Hindlimb muscle (tissue), 1 donor: ENCODE data around the gene UBAC2. TPM values are rescaled to one million over a fixed set of nuclear protein-coding genes. Genes with fewer than 3 reads are reported as not detected.

Experiments
- DNase-seq: peaks from one replicate; pipeline ENCODE4 v3.0.0-alpha.2; 2013
- polyA plus RNA-seq: library from polyadenylated mRNA; unstranded; fragments of 120-200 nt; gene quantifications from one replicate; pipeline ENCODE4 v1.2.1, GENCODE V29; 2013; ENCODE audit not compliant: insufficient read length

The UBAC2 gene
- polyA plus RNA-seq, 1 donor = 89.7 TPM

- no peak for DNase-seq
Observed at GRCh38 chr13:99341969-99342722, 141.5 kb downstream of the UBAC2 start.

- DNase-seq = no peak
Observed at GRCh38 chr13:99342723-99343315, 142.2 kb downstream of the UBAC2 start.

DNA sequence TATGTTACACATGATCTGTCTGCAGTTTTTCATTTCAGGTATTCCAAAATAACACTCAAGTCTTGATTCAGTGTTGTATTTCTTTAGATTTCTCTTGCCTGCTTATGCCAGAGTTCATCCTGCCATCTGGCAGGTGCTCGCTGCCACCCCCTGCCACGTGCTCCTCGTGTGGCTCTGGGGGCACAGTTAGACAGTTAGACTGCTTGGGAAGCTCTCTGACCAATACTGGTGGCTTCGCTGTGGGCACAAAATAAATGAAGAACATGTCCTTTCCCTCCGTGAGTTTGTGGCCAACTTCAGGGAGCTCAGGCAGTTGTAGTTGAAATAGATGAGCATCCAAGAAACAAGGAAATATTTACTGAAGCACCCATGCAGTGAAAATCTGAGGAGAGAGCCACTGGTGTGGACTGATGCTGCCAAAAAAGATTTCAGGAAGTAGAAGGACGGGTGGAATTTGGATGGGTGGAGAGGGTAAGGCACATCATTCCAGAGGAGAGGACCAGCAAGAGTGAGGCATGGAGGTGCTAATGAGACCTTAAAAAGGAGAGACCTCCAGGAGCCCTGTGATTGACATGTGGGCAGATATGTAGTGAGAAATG, 144.1 kb downstream of the UBAC2 start:
- no peak for DNase-seq

GRCh38 chr13:99345345-99345744, 144.7 kb downstream of the UBAC2 start:
- no peak for DNase-seq

GRCh38 chr13:99346335-99347042, 145.8 kb downstream of the UBAC2 start:
- DNase-seq = no peak

GRCh38 chr13:99347335-99347878, 146.8 kb downstream of the UBAC2 start:
- DNase-seq = no peak

- DNase-seq = no peak
Observed at GRCh38 chr13:99347911-99348451, 147.3 kb downstream of the UBAC2 start.

DNA sequence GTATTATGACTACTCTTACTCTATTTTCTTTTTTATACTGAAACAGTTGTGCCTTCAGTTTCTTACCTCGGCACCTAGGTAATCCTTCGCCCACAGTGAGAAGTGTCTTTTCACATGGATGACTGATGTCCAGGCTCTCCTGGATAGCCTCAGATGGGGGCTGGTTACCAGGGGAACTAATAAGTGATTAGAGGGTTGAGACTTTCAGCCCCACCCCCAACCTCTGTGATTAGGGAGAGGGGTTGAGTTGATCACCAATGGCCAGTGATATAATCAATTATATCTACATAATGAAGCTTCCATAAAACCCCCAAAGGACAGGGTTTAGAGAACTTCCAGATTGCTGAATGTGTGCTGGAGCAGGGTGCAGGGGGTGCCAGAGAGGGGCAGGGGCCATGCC, 149.5 kb downstream of the UBAC2 start:
- no peak for DNase-seq

- DNase-seq = no peak
Observed at GRCh38 chr13:99351772-99352171, 151.1 kb downstream of the UBAC2 start.

- DNase-seq = no peak
Observed at GRCh38 chr13:99352351-99353245, 151.9 kb downstream of the UBAC2 start.

GRCh38 chr13:99353246-99353600, 152.6 kb downstream of the UBAC2 start:
- no peak for DNase-seq

- DNase-seq = no peak
Observed at GRCh38 chr13:99353836-99354235, 153.2 kb downstream of the UBAC2 start.

- DNase-seq = no peak
Observed at GRCh38 chr13:99354371-99354951, 153.8 kb downstream of the UBAC2 start.

GRCh38 chr13:99355267-99356011, 154.8 kb downstream of the UBAC2 start:
- DNase-seq = no peak

DNA sequence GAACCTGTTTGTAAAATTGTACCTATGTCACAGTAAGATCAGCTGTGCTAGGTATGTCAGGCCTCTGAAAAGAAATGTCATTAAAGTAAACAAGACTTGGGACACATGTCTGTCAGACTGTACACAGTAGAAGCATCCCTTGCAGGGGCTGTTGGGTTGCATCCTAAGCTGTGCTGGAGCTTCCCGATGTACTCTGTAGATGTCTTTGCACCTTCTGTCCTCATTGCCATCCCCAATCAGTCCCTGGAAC, 155.3 kb downstream of the UBAC2 start:
- no peak for DNase-seq

DNA sequence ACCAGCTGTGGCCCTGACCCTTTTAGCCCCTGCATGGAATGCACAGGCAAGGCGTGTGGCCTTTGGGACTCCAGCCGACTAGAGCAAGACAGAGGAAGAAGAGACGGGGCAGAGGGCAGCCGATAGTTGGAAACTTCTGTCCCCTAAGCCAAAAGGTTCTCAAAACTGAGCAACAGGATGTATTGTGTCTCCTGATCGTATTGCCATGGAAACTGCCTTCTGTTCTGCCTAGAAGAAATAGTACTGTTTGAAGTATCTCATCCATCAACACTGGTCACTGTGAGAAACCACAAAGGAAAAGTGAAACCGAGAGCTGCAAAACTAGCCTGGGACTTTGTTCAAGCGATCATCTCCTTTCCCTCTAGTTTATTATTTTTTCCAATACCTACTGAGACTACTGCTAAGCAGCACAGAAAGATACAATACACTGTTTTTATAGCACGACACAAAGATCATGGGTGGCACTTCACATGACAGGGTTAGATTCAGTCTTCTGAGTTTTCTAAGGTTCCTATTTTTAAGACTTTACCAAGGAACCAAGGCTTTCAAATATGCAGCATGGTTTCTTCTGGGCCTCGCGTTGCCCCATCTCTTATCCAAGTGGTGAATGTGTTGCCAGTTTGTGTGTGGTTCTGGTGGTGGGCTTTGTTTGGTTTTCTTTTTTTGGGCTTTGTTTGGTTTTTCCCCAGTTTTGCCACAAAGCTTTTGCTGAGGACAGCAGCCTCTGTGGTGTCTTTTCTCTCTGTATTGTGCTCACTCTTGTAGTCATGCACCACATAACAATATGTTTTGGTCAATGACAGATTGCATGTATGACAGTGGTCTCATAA, 155.8 kb downstream of the UBAC2 start:
- DNase-seq = peak; percentile 46

- DNase-seq = no peak
Observed at GRCh38 chr13:99357131-99357596, 156.5 kb downstream of the UBAC2 start.

DNA sequence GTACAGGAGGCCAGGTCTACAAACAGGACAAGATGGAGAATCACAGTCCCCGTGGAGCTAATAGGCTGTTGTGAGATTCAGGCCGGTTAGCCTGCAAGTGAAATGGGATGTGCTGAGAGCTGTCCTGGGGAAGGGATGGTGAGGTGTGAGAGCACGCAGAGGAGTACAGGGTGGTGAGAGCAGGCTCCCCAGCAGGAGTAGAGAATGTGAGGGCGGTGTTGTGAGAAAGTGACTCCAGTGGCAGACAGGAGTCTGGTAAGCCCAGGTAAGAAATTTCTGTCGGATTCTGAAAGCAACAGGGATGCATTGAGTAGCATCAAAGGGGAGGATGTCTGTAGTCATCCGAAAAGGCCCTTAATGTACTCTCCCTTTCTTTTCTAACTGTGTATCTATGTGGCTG, 157.3 kb downstream of the UBAC2 start:
- DNase-seq = no peak

GRCh38 chr13:99359528-99359927, 158.9 kb downstream of the UBAC2 start:
- DNase-seq = no peak

GRCh38 chr13:99360696-99361095, 160.0 kb downstream of the UBAC2 start:
- DNase-seq = no peak
